GM18867 (cell line): Measurements from ENCODE around the gene USP54.

Source experiments
- ATAC-seq: cut with Tn5 transposase; IDR thresholded peaks from one replicate; pipeline ENCODE4 v1.9.1; 2021; ENCODE audit warnings: mild to moderate bottlenecking, moderate library complexity; ENCODE audit not compliant: unreplicated experiment

Gene USP54

GRCh38 chr10:73480158-73480557 lies 111.0 kb downstream of the USP54 start:
- peak; percentile 43 for ATAC-seq

GRCh38 chr10:73478636-73479035 lies 112.5 kb downstream of the USP54 start:
- ATAC-seq = no peak

- no peak for ATAC-seq
Measured at GRCh38 chr10:73471226-73471625, 119.9 kb downstream of the USP54 start.

- ATAC-seq = no peak
Measured at GRCh38 chr10:73469579-73469978, 121.6 kb downstream of the USP54 start.

- ATAC-seq = no peak
Measured at GRCh38 chr10:73467206-73467605, 123.9 kb downstream of the USP54 start.

GRCh38 chr10:73465978-73466726 lies 125.0 kb downstream of the USP54 start:
- ATAC-seq = no peak

- no peak for ATAC-seq
Measured at GRCh38 chr10:73460897-73461296, 130.2 kb downstream of the USP54 start.

GRCh38 chr10:73459683-73460314 lies 131.3 kb downstream of the USP54 start:
- no peak for ATAC-seq

GRCh38 chr10:73456187-73456890 lies 134.8 kb downstream of the USP54 start:
- no peak for ATAC-seq

GRCh38 chr10:73449113-73449512 lies 142.0 kb downstream of the USP54 start:
- no peak for ATAC-seq

- no peak for ATAC-seq
Measured at GRCh38 chr10:73448384-73448783, 142.8 kb downstream of the USP54 start.
